Loucy (cell line): Measurements from ENCODE around the gene MAP6.

ENCODE experiments used
- H2AFZ ChIP-seq: fragments of 200-600 bp; sonication (generic); 2 replicates; pipeline ENCODE4 v1.6.0; 2016; ENCODE audit warnings: antibody characterized with exemption, mild to moderate bottlenecking, low read length, moderate library complexity
- H3F3A ChIP-seq: fragments of 200-600 bp; 2 replicates; pipeline ENCODE4 v1.6.0; 2016; ENCODE audit warnings: antibody characterized with exemption, low read depth, mild to moderate bottlenecking
- H3K27me3 ChIP-seq: fragments of 200-600 bp; sonication (generic); 2 replicates; pipeline ENCODE4 v1.6.1; 2014; ENCODE audit warnings: low read length, mild to moderate bottlenecking; ENCODE audit not compliant: insufficient read depth, poor library complexity, severe bottlenecking
- H3K36me3 ChIP-seq: fragments of 200-600 bp; sonication (generic); 2 replicates; pipeline ENCODE4 v1.6.1; 2016; ENCODE audit warnings: low read length; ENCODE audit not compliant: insufficient read depth
- H3K4me1 ChIP-seq: fragments of 200-600 bp; sonication (generic); 2 replicates; pipeline ENCODE4 v1.5.1; 2014; ENCODE audit warnings: low read length, mild to moderate bottlenecking; ENCODE audit not compliant: insufficient read depth, poor library complexity, severe bottlenecking
- H3K4me2 ChIP-seq: fragments of 200-600 bp; sonication (generic); 2 replicates; pipeline ENCODE4 v1.6.0; 2014; ENCODE audit warnings: antibody characterized with exemption, low read length, low read depth, mild to moderate bottlenecking; ENCODE audit not compliant: poor library complexity, severe bottlenecking
- H3K4me3 ChIP-seq: fragments of 200-600 bp; sonication (generic); 2 replicates; pipeline ENCODE4 v1.5.1; 2014; ENCODE audit warnings: low read length, mild to moderate bottlenecking, mixed read lengths; ENCODE audit not compliant: poor library complexity, severe bottlenecking
- H3K79me2 ChIP-seq: fragments of 200-600 bp; sonication (generic); 2 replicates; pipeline ENCODE4 v1.6.1; 2014; ENCODE audit warnings: low read length; ENCODE audit not compliant: insufficient read depth
- H3K9ac ChIP-seq: fragments of 200-600 bp; sonication (generic); 2 replicates; pipeline ENCODE4 v1.6.0; 2014; ENCODE audit warnings: mild to moderate bottlenecking, low read depth, low read length, moderate library complexity; ENCODE audit not compliant: poor library complexity, severe bottlenecking
- H3K9me2 ChIP-seq: fragments of 200-600 bp; sonication (generic); replicated peaks from 2 replicates; pipeline ENCODE4 v1.6.1; 2016; ENCODE audit warnings: low read depth, low read length, mixed read lengths
- H3K9me3 ChIP-seq: fragments of 200-600 bp; sonication (generic); 2 replicates; pipeline ENCODE4 v1.6.1; 2014; ENCODE audit warnings: mild to moderate bottlenecking, antibody characterized with exemption, low read length, low read depth; ENCODE audit not compliant: insufficient read depth
- H4K20me1 ChIP-seq: fragments of 200-600 bp; sonication (generic); 2 replicates; pipeline ENCODE4 v1.6.0; 2014; ENCODE audit warnings: antibody characterized with exemption, low read length, mild to moderate bottlenecking; ENCODE audit not compliant: insufficient read depth, poor library complexity, severe bottlenecking
- CTCF ChIP-seq: fragments of 200-600 bp; sonication (generic); conservative IDR thresholded peaks from 2 replicates; pipeline ENCODE4 v1.5.1; 2014; ENCODE audit warnings: mild to moderate bottlenecking, antibody characterized with exemption, low read length
- EZH2phosphoT487 ChIP-seq: fragments of 200-600 bp; IDR thresholded peaks from 2 replicates; pipeline ENCODE4 v1.6.1; 2018; ENCODE audit warnings: antibody characterized with exemption, mild to moderate bottlenecking, moderate library complexity, borderline replicate concordance

The MAP6 gene

GRCh38 chr11:75595429-75595828 is 73.4 kb downstream of the MAP6 start:
- no peaks in the 10 kb centered on the region for H4K20me1 ChIP-seq
- no peak overlapping the region for H3K4me2 ChIP-seq
- H3K4me1 ChIP-seq, result no peaks in the 10 kb centered on the region
- H3K4me3 ChIP-seq, result no peak overlapping the region
- TF ChIP-seq EZH2phosphoT487 (no peak), CTCF (no peak)
- no peaks in the 10 kb centered on the region for H3K79me2 ChIP-seq
- H3K36me3 ChIP-seq, result no peaks in the 10 kb centered on the region
- H3K9me3 ChIP-seq, result no peaks in the 10 kb centered on the region
- H3K27me3 ChIP-seq, result no peaks in the 10 kb centered on the region
- H3F3A ChIP-seq, result no peaks in the 10 kb centered on the region
- no peaks in the 10 kb centered on the region for H3K9me2 ChIP-seq
- no peak overlapping the region for H2AFZ ChIP-seq
- no peak overlapping the region for H3K9ac ChIP-seq

- Histone ChIP-seq H3K9me2 (no peaks in the 10 kb centered on the region), H3K4me1 (no peaks in the 10 kb centered on the region), H3K4me2 (no peak overlapping the region), H3F3A (no peaks in the 10 kb centered on the region), H3K36me3 (no peaks in the 10 kb centered on the region), H2AFZ (no peak overlapping the region), H3K79me2 (no peaks in the 10 kb centered on the region), H4K20me1 (no peaks in the 10 kb centered on the region), H3K27me3 (no peaks in the 10 kb centered on the region), H3K4me3 (no peak overlapping the region), H3K9me3 (no peaks in the 10 kb centered on the region), H3K9ac (no peak overlapping the region)
- TF ChIP-seq EZH2phosphoT487 (no peak), CTCF (no peak)
Measured at GRCh38 chr11:75594211-75594610, 74.6 kb downstream of the MAP6 start.

DNA sequence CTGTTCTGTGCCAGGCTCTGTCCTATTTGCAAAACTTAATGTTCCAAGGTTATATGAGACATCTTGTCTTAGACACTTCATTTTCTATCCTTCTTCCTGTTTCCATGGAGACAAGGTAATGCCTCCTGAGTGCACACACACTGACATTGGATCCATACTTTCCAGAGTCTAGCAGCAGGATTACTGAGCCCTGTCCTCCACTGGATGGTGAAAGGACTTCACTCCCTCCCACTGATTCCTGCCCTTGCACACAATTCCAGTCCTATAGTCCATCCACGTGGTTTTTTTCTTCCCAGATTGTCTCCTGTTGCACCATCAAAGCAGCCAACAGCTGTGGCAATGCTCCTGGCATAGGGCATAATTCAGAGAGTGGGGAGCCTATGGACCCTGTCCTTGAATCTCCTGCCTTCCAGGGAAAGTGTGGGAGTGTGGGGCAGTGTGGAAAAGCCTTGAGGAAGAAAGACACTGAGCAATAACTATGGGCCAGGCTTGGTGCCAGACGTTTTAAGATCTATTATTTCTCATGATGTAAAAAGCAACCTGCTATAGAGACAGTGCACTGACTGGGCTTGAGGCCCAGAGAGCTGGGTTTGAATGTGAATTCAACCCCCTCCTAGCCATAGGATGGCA is 75.4 kb downstream of the MAP6 start:
- H3K9me3 ChIP-seq, result no peaks in the 10 kb centered on the region
- no peaks in the 10 kb centered on the region for H3K4me1 ChIP-seq
- no peak overlapping the region for H3K4me3 ChIP-seq
- no peaks in the 10 kb centered on the region for H3F3A ChIP-seq
- TF ChIP-seq CTCF (no peak), EZH2phosphoT487 (no peak)
- H3K79me2 ChIP-seq, result no peaks in the 10 kb centered on the region
- no peak overlapping the region for H3K9ac ChIP-seq
- H2AFZ ChIP-seq, result no peak overlapping the region
- no peaks in the 10 kb centered on the region for H4K20me1 ChIP-seq
- no peaks in the 10 kb centered on the region for H3K27me3 ChIP-seq
- H3K4me2 ChIP-seq, result no peak overlapping the region
- H3K9me2 ChIP-seq, result no peaks in the 10 kb centered on the region
- no peaks in the 10 kb centered on the region for H3K36me3 ChIP-seq
